Astrocyte (in vitro differentiated cells and primary cell): ENCODE results near the gene NFILZ. TPM values are rescaled to one million over a fixed set of nuclear protein-coding genes. Genes with fewer than 3 reads are reported as not detected.

Experiments
- DNase-seq: peaks from one replicate; pipeline ENCODE4 v3.0.0-alpha.2; 2010; ENCODE audit warnings: low read depth
- FAIRE-seq: peaks from 2 replicates; lab custom pipeline; 2011; peaks lifted over from hg19 to GRCh38; lab: Jason Lieb, UNC
- H2AFZ ChIP-seq: 2 replicates; pipeline ENCODE4 v1.6.0; 2012; ENCODE audit warnings: low read depth, low read length, inconsistent platforms
- H3K27ac ChIP-seq: 2 replicates; pipeline ENCODE4 v1.5.1; 2011; ENCODE audit warnings: low read depth, low read length, inconsistent platforms
- H3K27me3 ChIP-seq: 2 replicates; pipeline ENCODE4 v1.6.0; 2011; ENCODE audit warnings: low read length, inconsistent platforms; ENCODE audit not compliant: insufficient read depth
- H3K36me3 ChIP-seq: 2 replicates; pipeline ENCODE4 v1.5.1; 2011; ENCODE audit warnings: low read length, inconsistent platforms; ENCODE audit not compliant: insufficient read depth
- H3K4me1 ChIP-seq: 2 replicates; pipeline ENCODE4 v1.5.1; 2011; ENCODE audit warnings: low read length, inconsistent platforms; ENCODE audit not compliant: insufficient read depth
- H3K4me2 ChIP-seq: 2 replicates; pipeline ENCODE4 v1.6.0; 2012; ENCODE audit warnings: low read length, inconsistent platforms
- H3K4me3 ChIP-seq: 2 replicates; pipeline ENCODE4 v1.5.1; 2011; ENCODE audit warnings: low read depth, mild to moderate bottlenecking, low read length, inconsistent platforms; ENCODE audit not compliant: insufficient read depth
- H3K79me2 ChIP-seq: 2 replicates; pipeline ENCODE4 v1.6.0; 2012; ENCODE audit warnings: mild to moderate bottlenecking, low read length, inconsistent platforms; ENCODE audit not compliant: insufficient read depth
- H3K9ac ChIP-seq: 2 replicates; pipeline ENCODE4 v1.6.0; 2012; ENCODE audit warnings: mild to moderate bottlenecking, low read length, inconsistent platforms
- H3K9me3 ChIP-seq: 2 replicates; pipeline ENCODE4 v1.5.1; 2012; ENCODE audit warnings: low read depth, mild to moderate bottlenecking, low read length, inconsistent platforms; ENCODE audit not compliant: insufficient read depth
- H4K20me1 ChIP-seq: 2 replicates; pipeline ENCODE4 v1.6.0; 2012; ENCODE audit warnings: low read length, inconsistent platforms; ENCODE audit not compliant: insufficient read depth
- H3K27ac Mint-ChIP-seq: one replicate; pipeline ENCODE4 v1.8.0; 2021; ENCODE audit warnings: mild to moderate bottlenecking, mixed read lengths; ENCODE audit not compliant: unreplicated experiment
- H3K27me3 Mint-ChIP-seq: one replicate; pipeline ENCODE4 v1.8.0; 2021; ENCODE audit warnings: low read depth, mixed read lengths; ENCODE audit not compliant: unreplicated experiment
- H3K36me3 Mint-ChIP-seq: one replicate; pipeline ENCODE4 v1.8.0; 2021; ENCODE audit warnings: low read depth, mixed read lengths; ENCODE audit not compliant: unreplicated experiment
- H3K4me1 Mint-ChIP-seq: one replicate; pipeline ENCODE4 v1.8.0; 2021; ENCODE audit warnings: low read depth, mixed read lengths; ENCODE audit not compliant: unreplicated experiment
- H3K4me3 Mint-ChIP-seq: one replicate; pipeline ENCODE4 v1.8.0; 2021; ENCODE audit warnings: mild to moderate bottlenecking, moderate library complexity, mixed read lengths; ENCODE audit not compliant: unreplicated experiment
- H3K9me3 Mint-ChIP-seq: one replicate; pipeline ENCODE4 v1.8.0; 2021; ENCODE audit warnings: mild to moderate bottlenecking, mixed read lengths; ENCODE audit not compliant: unreplicated experiment
- CTCF ChIP-seq: IDR thresholded peaks from 2 replicates; pipeline ENCODE4 v1.5.1; 2011; ENCODE audit warnings: low read depth, mild to moderate bottlenecking, inconsistent platforms, low read length, moderate library complexity; ENCODE audit not compliant: insufficient read depth
- EZH2 ChIP-seq: IDR thresholded peaks from 2 replicates; pipeline ENCODE4 v1.6.1; 2012; ENCODE audit warnings: mild to moderate bottlenecking, low read length, inconsistent platforms; ENCODE audit not compliant: insufficient read depth
- total RNA-seq: library from RNA; stranded (reverse); gene quantifications from 2 replicates; pipeline ENCODE4 v1.2.1, GENCODE V29; 2021

NFILZ gene
- total RNA-seq, 1 donor from 2014 or later = not detected

- Histone ChIP-seq H3K4me1 (peaks cover 9% of the 10 kb centered on the region), H3K9me3 (no peaks in the 10 kb centered on the region), H3K27ac (no peak overlapping the region), H3K4me2 (no peak overlapping the region), H3K9ac (no peak overlapping the region), H4K20me1 (no peaks in the 10 kb centered on the region), H3K79me2 (no peaks in the 10 kb centered on the region), H3K27me3 (peaks cover 3% of the 10 kb centered on the region), H2AFZ (no peak overlapping the region), H3K36me3 (no peaks in the 10 kb centered on the region), H3K4me3 (no peak overlapping the region)
- TF ChIP-seq CTCF (no peak), EZH2 (no peak)
- FAIRE-seq (no peak), DNase-seq (no peak)
- Mint-ChIP-seq H3K36me3 (no peaks in the 10 kb centered on the region), H3K27me3 (peaks cover 14% of the 10 kb centered on the region), H3K27ac (no peak overlapping the region), H3K4me1 (no peaks in the 10 kb centered on the region), H3K4me3 (no peak overlapping the region), H3K9me3 (peaks cover 2% of the 10 kb centered on the region)
Measured at GRCh38 chr19:8641221-8641907, 10.9 kb downstream of the NFILZ start.

- FAIRE-seq = no peak
Measured at GRCh38 chr19:8641908-8642547, 11.6 kb downstream of the NFILZ start.

More at GRCh38 chr19:8641908-8642547, 11.6 kb downstream of the NFILZ start:
- H3K79me2 ChIP-seq = no peaks in the 10 kb centered on the region
- H3K9me3 ChIP-seq = no peaks in the 10 kb centered on the region
- H3K27ac ChIP-seq = no peak overlapping the region
- peaks cover 8% of the 10 kb centered on the region for H3K9me3 Mint-ChIP-seq
- peaks cover 9% of the 10 kb centered on the region for H3K4me1 ChIP-seq
- H3K27ac Mint-ChIP-seq = no peak overlapping the region
- no peaks in the 10 kb centered on the region for H3K36me3 ChIP-seq
- no peak overlapping the region for H3K4me2 ChIP-seq
- no peaks in the 10 kb centered on the region for H4K20me1 ChIP-seq
- peaks cover 19% of the 10 kb centered on the region for H3K27me3 Mint-ChIP-seq
- peak; percentile 35 for DNase-seq
- peaks cover 7% of the 10 kb centered on the region for H3K27me3 ChIP-seq
- no peak overlapping the region for H3K4me3 ChIP-seq
- H3K36me3 Mint-ChIP-seq = no peaks in the 10 kb centered on the region
- no peaks in the 10 kb centered on the region for H3K4me1 Mint-ChIP-seq
- TF ChIP-seq CTCF (peak; percentile 61), EZH2 (no peak)
- H3K4me3 Mint-ChIP-seq = no peak overlapping the region
- no peak overlapping the region for H3K9ac ChIP-seq
- no peak overlapping the region for H2AFZ ChIP-seq
